ENCODE data around the gene OR2A12. TPM values are rescaled to one million over a fixed set of nuclear protein-coding genes. Genes with fewer than 3 reads are reported as not detected.

The OR2A12 gene
- polyA plus RNA-seq, 1 donor from 2014 or later = not detected

DNA sequence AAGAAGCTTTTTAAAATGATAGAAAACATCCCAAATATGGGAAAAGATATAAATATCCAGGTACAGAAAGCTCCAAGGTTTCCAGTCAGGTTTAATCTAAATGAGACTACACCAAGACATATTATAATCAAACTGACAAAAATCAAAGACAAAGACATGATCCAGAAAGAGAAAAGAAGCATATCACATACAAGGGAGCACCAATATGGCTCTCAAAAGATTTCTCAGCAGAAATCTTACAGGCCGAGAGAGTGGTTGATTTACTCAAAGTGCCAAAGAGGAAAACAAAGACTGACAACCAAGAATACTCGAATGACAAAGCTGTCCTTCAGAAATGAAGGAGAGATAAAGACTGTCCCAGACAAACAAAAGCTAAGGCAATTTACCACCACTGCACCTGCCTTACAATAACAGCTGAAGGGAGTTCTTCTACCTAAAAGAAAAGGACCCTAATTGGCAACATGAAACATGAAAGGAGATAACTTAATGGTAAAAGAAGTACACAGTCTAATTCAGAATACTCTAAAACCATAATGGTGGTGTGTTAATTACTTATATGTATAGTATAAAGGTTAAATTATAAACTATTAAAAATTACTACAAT, 62.2 kb downstream of the OR2A12 start:
- Histone ChIP-seq H3K27ac (ENCODE audit: low read length) (no peak overlapping the region), H3K9me2 (ENCODE audit: insufficient read depth, low read length) (no peaks in the 10 kb centered on the region), H4K20me1 (ENCODE audit: insufficient read depth) (no peaks in the 10 kb centered on the region), H3K9ac (ENCODE audit: low read length) (no peak overlapping the region), H3K79me2 (replicated peaks; ENCODE audit: insufficient read depth, low read length) (no peaks in the 10 kb centered on the region), H3K36me3 (ENCODE audit: insufficient read depth, low read length) (no peaks in the 10 kb centered on the region), H3K4me2 (ENCODE audit: low read length) (no peak overlapping the region), H3K27me3 (ENCODE audit: insufficient read depth, low read depth, low read length) (no peaks in the 10 kb centered on the region), H3F3A (ENCODE audit: insufficient read depth, low read length, poor library complexity, severe bottlenecking) (no peaks in the 10 kb centered on the region), H3K4me3 (ENCODE audit: low read length) (no peak overlapping the region), H3K9me3 (ENCODE audit: low read length) (no peaks in the 10 kb centered on the region), H2AFZ (ENCODE audit: low read depth, low read length) (no peak overlapping the region)
- TF ChIP-seq TAF1 (IDR thresholded peaks at IDR 0.05; ENCODE audit: low read depth) = no peak
- TF ChIP-seq EZH2 (IDR thresholded peaks at IDR 0.05; ENCODE audit: borderline replicate concordance, insufficient read depth, low read length, poor library complexity, severe bottlenecking) = no peak
- no peak for TF ChIP-seq SMC3 (conservative IDR thresholded peaks at IDR 0.05; ENCODE audit: poor library complexity)
- no peak for TF ChIP-seq MXI1 (conservative IDR thresholded peaks at IDR 0.05; ENCODE audit: poor library complexity, severe bottlenecking)
- TF ChIP-seq, protein P1, sequence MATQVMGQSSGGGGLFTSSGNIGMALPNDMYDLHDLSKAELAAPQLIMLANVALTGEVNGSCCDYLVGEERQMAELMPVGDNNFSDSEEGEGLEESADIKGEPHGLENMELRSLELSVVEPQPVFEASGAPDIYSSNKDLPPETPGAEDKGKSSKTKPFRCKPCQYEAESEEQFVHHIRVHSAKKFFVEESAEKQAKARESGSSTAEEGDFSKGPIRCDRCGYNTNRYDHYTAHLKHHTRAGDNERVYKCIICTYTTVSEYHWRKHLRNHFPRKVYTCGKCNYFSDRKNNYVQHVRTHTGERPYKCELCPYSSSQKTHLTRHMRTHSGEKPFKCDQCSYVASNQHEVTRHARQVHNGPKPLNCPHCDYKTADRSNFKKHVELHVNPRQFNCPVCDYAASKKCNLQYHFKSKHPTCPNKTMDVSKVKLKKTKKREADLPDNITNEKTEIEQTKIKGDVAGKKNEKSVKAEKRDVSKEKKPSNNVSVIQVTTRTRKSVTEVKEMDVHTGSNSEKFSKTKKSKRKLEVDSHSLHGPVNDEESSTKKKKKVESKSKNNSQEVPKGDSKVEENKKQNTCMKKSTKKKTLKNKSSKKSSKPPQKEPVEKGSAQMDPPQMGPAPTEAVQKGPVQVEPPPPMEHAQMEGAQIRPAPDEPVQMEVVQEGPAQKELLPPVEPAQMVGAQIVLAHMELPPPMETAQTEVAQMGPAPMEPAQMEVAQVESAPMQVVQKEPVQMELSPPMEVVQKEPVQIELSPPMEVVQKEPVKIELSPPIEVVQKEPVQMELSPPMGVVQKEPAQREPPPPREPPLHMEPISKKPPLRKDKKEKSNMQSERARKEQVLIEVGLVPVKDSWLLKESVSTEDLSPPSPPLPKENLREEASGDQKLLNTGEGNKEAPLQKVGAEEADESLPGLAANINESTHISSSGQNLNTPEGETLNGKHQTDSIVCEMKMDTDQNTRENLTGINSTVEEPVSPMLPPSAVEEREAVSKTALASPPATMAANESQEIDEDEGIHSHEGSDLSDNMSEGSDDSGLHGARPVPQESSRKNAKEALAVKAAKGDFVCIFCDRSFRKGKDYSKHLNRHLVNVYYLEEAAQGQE (IDR thresholded peaks at IDR 0.05; ENCODE audit: borderline replicate concordance) = no peak
- TF ChIP-seq POLR2AphosphoS5 (IDR thresholded peaks at IDR 0.05) = no peak
- TF ChIP-seq, protein P2, sequence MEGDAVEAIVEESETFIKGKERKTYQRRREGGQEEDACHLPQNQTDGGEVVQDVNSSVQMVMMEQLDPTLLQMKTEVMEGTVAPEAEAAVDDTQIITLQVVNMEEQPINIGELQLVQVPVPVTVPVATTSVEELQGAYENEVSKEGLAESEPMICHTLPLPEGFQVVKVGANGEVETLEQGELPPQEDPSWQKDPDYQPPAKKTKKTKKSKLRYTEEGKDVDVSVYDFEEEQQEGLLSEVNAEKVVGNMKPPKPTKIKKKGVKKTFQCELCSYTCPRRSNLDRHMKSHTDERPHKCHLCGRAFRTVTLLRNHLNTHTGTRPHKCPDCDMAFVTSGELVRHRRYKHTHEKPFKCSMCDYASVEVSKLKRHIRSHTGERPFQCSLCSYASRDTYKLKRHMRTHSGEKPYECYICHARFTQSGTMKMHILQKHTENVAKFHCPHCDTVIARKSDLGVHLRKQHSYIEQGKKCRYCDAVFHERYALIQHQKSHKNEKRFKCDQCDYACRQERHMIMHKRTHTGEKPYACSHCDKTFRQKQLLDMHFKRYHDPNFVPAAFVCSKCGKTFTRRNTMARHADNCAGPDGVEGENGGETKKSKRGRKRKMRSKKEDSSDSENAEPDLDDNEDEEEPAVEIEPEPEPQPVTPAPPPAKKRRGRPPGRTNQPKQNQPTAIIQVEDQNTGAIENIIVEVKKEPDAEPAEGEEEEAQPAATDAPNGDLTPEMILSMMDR (IDR thresholded peaks at IDR 0.05; ENCODE audit: poor library complexity, severe bottlenecking) = no peak
- TF ChIP-seq EP300 (conservative IDR thresholded peaks at IDR 0.05; ENCODE audit: poor library complexity, severe bottlenecking) = no peak
- TF ChIP-seq RAD21 (conservative IDR thresholded peaks at IDR 0.05) = no peak

Small RNAs within 50 kb of the gene (small RNA-seq; reads per million reads assigned to genes)
- gene OR2A41P = 0 reads per million in 3 experiments

Other genes with a start within 250 kb of the OR2A12 start
- 172 and 182 TPM in 2 replicates for gene TCAF1, start 184.1 kb upstream of the OR2A12 start, polyA plus RNA-seq
- gene OR2F2, start 151.0 kb upstream of the OR2A12 start, polyA plus RNA-seq = not detected in 2 replicates
- gene OR2F1, start 131.4 kb upstream of the OR2A12 start, polyA plus RNA-seq = 0.36 TPM in 1 of 2 replicates, not detected in the other
- gene OR6B1, start 86.0 kb upstream of the OR2A12 start, polyA plus RNA-seq = not detected in 2 replicates
- not detected in 2 replicates for gene OR2A5, start 37.3 kb upstream of the OR2A12 start, polyA plus RNA-seq
- not detected in 2 replicates for gene OR2A25, start 16.5 kb upstream of the OR2A12 start, polyA plus RNA-seq
- gene OR2A2, start 23.3 kb downstream of the OR2A12 start, polyA plus RNA-seq = not detected in 2 replicates
- not detected in 2 replicates for gene OR2A14, start 36.9 kb downstream of the OR2A12 start, polyA plus RNA-seq
- gene CTAGE4, start 97.2 kb downstream of the OR2A12 start, polyA plus RNA-seq = not detected in 2 replicates
- gene ARHGEF35, start 109.6 kb downstream of the OR2A12 start, polyA plus RNA-seq = not detected in 2 replicates
- not detected in 2 replicates for gene OR2A42, start 153.3 kb downstream of the OR2A12 start, polyA plus RNA-seq
- gene OR2A7, start 178.5 kb downstream of the OR2A12 start, polyA plus RNA-seq = not detected in 2 replicates
- gene CTAGE8, start 183.0 kb downstream of the OR2A12 start, polyA plus RNA-seq = not detected in 2 replicates
- gene OR2A1, start 226.1 kb downstream of the OR2A12 start, polyA plus RNA-seq = not detected in 2 replicates